GM18526 (cell line): Measurements from ENCODE around the gene GIT1.

Experiments used
- POLR2A ChIP-seq: IDR thresholded peaks from 3 replicates; pipeline ENCODE4 v1.6.1; 2011; ENCODE audit not compliant: insufficient read length; ENCODE audit errors: extremely low read depth

Gene GIT1

GRCh38 chr17:29557739-29558116, 31.7 kb downstream of the GIT1 start:
- TF ChIP-seq POLR2A: no peak

GRCh38 chr17:29557085-29557738, 32.2 kb downstream of the GIT1 start:
- no peak for TF ChIP-seq POLR2A

GRCh38 chr17:29555840-29556239, 33.6 kb downstream of the GIT1 start:
- TF ChIP-seq POLR2A: no peak

- TF ChIP-seq POLR2A: no peak
Observed at GRCh38 chr17:29549177-29549923, 40.1 kb downstream of the GIT1 start.

- no peak for TF ChIP-seq POLR2A
Observed at GRCh38 chr17:29546830-29547229, 42.6 kb downstream of the GIT1 start.

- TF ChIP-seq POLR2A: no peak
Observed at GRCh38 chr17:29546085-29546484, 43.4 kb downstream of the GIT1 start.

- TF ChIP-seq POLR2A: no peak
Observed at GRCh38 chr17:29544066-29544465, 45.4 kb downstream of the GIT1 start.

- TF ChIP-seq POLR2A: no peak
Observed at GRCh38 chr17:29533976-29534375, 55.5 kb downstream of the GIT1 start.

GRCh38 chr17:29526322-29526721, 63.1 kb downstream of the GIT1 start:
- TF ChIP-seq POLR2A: no peak

- TF ChIP-seq POLR2A: no peak
Observed at GRCh38 chr17:29524692-29525091, 64.8 kb downstream of the GIT1 start.
